IPS-15b (cell line): ENCODE data around the gene TWNK.

Experiments
- H3K27me3 ChIP-seq: one replicate; pipeline ENCODE4 v1.6.1; 2013; ENCODE audit warnings: low read length; ENCODE audit not compliant: control insufficient read depth, insufficient read depth
- H3K36me3 ChIP-seq: one replicate; pipeline ENCODE4 v1.6.1; 2013; ENCODE audit warnings: low read length; ENCODE audit not compliant: control insufficient read depth, insufficient read depth
- H3K4me1 ChIP-seq: one replicate; pipeline ENCODE4 v1.6.1; 2013; ENCODE audit warnings: mild to moderate bottlenecking, low read length; ENCODE audit not compliant: control insufficient read depth, insufficient read depth
- H3K4me3 ChIP-seq: one replicate; pipeline ENCODE4 v1.5.1; 2013; ENCODE audit warnings: low read depth, low read length
- H3K9ac ChIP-seq: one replicate; pipeline ENCODE4 v1.6.1; 2013; ENCODE audit warnings: low read depth, mild to moderate bottlenecking, low read length
- H3K9me3 ChIP-seq: one replicate; pipeline ENCODE4 v1.6.1; 2013; ENCODE audit warnings: mild to moderate bottlenecking, low read length; ENCODE audit not compliant: control insufficient read depth, insufficient read depth

The TWNK gene

DNA sequence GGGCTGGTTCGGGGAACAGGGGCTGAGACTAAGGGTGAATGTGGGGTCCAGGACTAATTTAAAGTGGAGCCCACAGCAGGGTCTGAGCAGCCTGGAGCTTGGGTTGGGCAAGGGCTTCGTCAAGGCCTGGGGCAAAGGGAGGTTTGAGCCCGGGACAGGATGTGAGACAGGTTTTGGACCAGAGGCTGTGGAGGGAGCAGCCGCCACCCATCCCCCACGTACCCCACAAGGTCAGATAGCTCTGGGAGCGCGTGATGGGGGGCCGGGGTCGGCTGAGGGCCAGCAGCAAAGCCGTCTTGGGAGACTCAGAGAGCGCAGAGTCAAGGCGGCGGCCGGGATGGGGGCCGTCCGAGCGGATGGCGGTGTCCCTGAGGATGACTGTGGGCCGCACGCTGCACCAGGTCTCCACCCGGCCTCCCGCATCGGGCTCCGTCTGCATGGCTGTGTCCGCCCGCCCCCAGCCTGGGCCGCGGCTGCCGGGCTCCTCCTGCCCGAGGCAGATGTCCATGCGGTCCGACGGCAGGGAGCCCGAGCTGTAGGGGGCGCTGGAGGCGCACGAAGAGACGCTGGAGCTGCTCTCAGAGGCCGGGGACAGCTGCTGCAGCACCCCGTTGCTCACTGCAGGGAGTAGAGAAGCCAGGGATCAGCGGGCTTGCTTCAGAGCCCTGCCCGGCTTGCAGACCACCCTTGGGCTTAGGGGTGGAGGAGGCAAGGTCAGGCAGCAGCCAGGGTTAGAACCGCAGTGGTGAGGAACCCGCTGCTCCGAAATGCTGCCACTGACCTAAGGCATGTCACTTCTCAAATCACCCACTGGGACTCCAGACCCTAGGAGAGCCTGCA is 31.5 kb downstream of the TWNK start:
- H3K9me3 ChIP-seq: no peaks in the 10 kb centered on the region
- peaks cover 55% of the 10 kb centered on the region for H3K27me3 ChIP-seq
- no peak overlapping the region for H3K9ac ChIP-seq
- peaks cover 2% of the 10 kb centered on the region for H3K36me3 ChIP-seq
- no peaks in the 10 kb centered on the region for H3K4me1 ChIP-seq
- peak overlapping the region; percentile 53 for H3K4me3 ChIP-seq

DNA sequence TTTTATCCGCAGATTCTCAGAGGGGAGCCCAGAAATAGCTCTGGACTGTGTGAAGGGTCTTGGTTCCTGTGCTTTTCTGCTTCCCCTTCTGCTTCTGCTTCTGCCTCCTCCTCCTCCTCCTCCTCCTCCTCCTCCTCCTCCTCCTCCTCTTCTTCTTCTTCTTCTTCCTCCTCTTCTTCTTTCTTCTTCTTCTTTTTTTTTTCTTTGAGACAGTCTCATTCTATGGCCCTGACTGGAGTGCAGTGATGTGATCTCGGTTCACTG is 32.0 kb downstream of the TWNK start:
- H3K4me3 ChIP-seq: no peak overlapping the region
- H3K4me1 ChIP-seq: no peaks in the 10 kb centered on the region
- H3K9ac ChIP-seq: no peak overlapping the region
- H3K36me3 ChIP-seq: peaks cover 2% of the 10 kb centered on the region
- no peaks in the 10 kb centered on the region for H3K9me3 ChIP-seq
- H3K27me3 ChIP-seq: peaks cover 55% of the 10 kb centered on the region

DNA sequence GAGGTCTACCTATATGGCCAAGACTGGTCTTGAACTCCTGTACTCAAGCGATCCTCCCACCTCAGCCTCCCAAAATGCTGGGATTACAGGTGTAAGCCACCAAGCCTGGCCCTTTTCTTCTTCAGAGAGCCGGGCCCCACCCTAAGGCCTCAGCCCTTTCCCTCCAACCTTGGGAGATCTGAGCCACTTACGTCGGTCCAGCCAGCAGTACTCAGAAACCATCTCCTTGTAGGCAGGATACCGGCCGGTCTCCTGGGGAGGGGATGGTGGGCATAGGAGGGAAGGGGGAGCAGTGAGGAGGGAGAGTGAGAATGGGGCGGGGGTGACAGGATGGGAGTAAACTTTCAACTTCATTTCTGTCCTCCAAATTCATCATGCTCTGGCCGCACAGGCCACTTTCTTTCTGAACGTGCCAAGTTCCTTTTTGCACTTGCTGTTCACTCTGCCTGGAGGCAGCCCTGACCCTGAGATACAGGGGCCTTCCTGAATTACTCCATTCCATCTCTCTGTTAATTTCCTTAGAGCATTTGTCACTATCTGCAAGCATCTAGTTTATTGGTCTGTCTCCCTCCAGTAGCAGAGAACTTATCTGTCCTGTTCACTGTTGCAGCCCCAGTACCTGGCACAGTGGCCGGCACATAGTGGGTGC is 33.2 kb downstream of the TWNK start:
- Histone ChIP-seq H3K4me1 (no peaks in the 10 kb centered on the region), H3K36me3 (peaks cover 2% of the 10 kb centered on the region), H3K9me3 (no peaks in the 10 kb centered on the region), H3K4me3 (no peak overlapping the region), H3K9ac (no peak overlapping the region), H3K27me3 (peaks cover 44% of the 10 kb centered on the region)

DNA sequence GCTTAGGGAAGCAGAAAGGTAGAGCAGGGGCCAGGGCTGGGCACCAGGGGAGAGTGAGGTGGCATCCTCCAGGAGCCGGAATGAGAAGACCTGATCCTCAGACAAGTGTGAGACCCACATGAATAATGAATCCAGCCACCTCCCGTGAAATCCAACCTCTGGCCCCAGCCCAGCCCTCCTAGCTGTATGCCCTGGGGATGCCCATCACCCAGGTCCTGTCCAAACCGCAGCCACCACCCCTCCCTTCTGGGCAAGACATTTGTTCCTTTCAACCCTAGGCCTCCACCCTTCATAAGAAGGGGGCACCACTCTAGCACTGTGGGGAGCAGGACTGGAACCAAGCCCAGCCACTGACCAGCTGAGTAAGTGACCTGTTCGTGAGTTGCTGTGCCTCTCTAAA is 33.9 kb downstream of the TWNK start:
- Histone ChIP-seq H3K9me3 (no peaks in the 10 kb centered on the region), H3K27me3 (peaks cover 40% of the 10 kb centered on the region), H3K4me1 (no peaks in the 10 kb centered on the region), H3K9ac (no peak overlapping the region), H3K4me3 (no peak overlapping the region), H3K36me3 (peaks cover 2% of the 10 kb centered on the region)

DNA sequence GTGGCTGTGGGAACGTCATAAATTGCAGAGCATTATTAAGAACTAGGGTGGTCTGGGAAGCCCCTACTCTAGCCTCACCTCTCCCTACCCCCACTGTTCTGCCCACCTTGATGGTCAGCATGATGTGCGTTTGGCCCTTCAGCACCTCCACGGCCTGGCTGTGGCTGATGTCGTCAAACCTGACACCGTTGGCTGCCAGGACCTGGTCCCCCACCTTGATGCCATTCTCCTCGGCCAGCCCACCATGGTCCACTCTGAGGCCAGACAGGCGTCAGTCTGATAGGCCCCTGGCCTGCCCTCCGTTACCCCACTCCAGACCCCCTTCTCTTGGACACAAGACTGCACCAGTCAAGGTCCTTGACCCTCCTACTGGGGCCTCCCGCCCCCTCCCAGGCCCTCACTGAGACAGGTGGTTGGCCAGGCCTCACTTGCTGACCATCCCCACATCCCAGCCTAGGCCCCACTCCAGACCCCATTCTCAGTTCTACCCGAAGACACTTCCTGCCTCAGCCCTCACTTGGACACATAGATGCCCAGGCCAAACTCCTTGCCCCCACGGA is 34.4 kb downstream of the TWNK start:
- Histone ChIP-seq H3K4me3 (no peak overlapping the region), H3K4me1 (no peaks in the 10 kb centered on the region)

DNA sequence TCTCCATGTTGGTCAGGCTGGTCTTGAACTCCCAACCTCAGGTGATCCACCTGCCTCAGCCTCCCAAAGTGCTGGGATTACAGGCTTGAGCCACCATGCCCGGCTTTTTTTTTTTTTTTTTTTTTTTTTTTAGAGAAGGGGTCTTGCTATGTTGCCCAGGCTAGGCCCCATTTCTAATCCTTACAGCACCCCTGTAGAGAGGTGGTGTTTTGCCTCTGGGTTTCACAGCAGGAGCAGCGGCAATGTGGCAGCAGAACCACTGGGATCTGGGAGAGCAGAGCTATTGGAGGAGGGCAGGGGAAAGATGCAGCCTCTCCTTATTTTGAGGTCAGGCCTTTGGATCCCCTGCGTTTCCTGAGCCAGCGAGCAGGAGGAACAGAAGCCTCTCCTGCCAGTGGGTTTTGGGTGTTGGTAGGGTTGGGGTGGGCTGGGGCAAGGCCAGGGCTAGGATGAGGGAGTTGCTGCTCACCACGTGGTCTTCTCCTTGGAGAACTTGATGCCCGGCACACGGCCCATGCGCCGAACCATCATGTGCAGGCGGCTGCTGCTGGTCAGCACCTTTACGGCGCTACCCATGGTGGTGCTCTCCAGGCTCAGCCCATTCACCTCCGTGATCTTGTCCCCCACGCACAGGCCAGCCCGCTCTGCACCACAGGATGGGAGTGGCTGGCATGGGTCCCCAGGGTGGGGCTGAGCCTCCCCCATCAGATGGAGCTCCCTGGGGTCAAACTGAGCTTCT is 35.8 kb downstream of the TWNK start:
- Histone ChIP-seq H3K4me3 (no peak overlapping the region), H3K4me1 (peaks cover 2% of the 10 kb centered on the region), H3K36me3 (peaks cover 2% of the 10 kb centered on the region)

More for the DNA sequence above, 34.4 kb downstream of the TWNK start:
- H3K27me3 ChIP-seq: peaks cover 35% of the 10 kb centered on the region
- no peak overlapping the region for H3K9ac ChIP-seq
- H3K36me3 ChIP-seq: peaks cover 2% of the 10 kb centered on the region
- H3K9me3 ChIP-seq: no peaks in the 10 kb centered on the region

GRCh38 chr10:101027106-101027720 is 39.9 kb downstream of the TWNK start:
- H3K4me3 ChIP-seq: no peak overlapping the region
- H3K36me3 ChIP-seq: no peaks in the 10 kb centered on the region
- no peaks in the 10 kb centered on the region for H3K9me3 ChIP-seq
- H3K4me1 ChIP-seq: peaks cover 11% of the 10 kb centered on the region
- H3K9ac ChIP-seq: no peak overlapping the region
- peaks cover 20% of the 10 kb centered on the region for H3K27me3 ChIP-seq

More for the DNA sequence above, 35.8 kb downstream of the TWNK start:
- Histone ChIP-seq H3K9ac (no peak overlapping the region), H3K9me3 (no peaks in the 10 kb centered on the region), H3K27me3 (peaks cover 24% of the 10 kb centered on the region)

DNA sequence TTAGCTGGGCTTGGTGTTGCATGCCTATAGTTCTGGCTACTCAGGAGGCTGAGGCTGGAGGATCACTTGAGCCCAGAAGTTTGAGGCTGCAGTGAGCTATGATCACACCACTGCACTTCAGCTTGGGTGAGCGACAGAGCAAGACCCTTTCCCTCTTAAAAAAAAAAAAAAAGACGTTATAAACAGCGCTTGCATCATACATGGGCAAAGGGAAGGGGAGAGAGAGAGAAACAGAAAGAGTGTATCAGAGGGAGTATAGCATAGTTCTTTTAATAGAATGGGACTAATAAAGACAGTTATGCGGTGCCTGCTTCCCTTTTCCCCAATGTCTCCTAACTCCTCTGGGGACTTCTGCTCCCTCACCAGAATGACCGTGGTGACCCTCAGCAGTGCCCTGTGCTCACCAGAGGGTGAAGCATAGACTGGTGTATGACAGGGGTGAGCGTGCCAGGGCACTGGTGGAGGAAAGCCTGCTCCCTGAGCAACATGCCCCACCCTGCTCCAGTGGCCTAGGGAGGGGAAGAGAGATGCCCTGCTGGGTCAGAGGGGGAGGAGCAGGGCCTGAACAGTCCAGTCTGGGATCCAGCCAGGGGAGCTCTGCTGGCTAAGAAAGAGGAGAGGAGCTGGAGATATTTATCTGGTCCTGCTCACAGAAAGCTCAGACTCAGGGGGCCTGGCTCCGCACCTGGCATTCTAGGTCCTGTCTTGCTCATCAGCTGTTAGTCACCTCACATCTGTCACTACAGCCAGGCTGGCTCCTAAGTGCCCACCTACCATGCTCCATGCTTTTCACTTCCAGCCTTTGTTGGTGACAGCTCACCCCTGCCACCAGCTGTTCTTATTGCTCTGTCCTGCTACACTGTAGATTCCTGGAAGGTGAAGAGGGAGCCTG is 41.3 kb downstream of the TWNK start:
- Histone ChIP-seq H3K4me3 (no peak overlapping the region), H3K9me3 (no peaks in the 10 kb centered on the region), H3K36me3 (no peaks in the 10 kb centered on the region), H3K9ac (no peak overlapping the region), H3K4me1 (peaks cover 16% of the 10 kb centered on the region), H3K27me3 (peaks cover 33% of the 10 kb centered on the region)

DNA sequence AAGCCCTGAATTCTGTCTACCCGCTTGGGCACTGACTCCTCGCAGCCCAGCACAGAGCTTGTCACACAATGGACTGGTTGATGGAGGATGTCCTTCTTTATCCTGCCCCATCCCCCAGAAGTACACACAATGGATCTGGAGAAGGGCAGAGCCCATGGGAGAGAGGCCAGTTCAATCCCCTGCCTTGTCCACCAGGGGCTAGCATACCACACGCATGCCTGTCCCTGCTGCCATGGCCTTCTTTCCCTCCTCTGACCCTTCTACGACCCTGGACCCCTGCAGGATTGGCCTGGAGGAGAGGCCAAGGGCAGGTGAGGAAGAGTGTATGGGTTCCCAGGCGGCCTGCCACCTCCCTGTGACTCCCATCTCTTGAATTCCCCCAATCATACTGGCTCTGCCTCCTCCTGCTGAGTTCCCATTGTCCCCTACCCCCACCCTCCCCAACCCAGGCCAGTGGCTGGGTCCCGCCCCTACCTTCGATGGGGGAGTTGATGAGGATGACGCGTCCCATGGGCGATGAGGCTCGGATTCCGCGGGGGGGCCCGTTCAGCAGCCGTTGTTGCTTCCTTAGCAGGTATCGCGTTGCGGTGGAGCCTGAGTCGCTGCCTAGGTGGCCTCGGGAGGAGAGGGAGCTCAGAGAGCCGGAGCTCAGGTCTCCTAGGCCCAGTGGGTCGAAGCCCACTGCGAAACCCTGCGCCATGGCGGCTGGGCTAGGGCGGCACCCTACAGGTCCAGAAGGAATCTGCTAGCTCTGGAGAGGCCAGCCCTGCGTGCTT is 42.4 kb downstream of the TWNK start:
- Histone ChIP-seq H3K4me3 (peak overlapping the region; percentile 41), H3K4me1 (peaks cover 16% of the 10 kb centered on the region), H3K36me3 (no peaks in the 10 kb centered on the region), H3K27me3 (peaks cover 39% of the 10 kb centered on the region), H3K9me3 (no peaks in the 10 kb centered on the region), H3K9ac (no peak overlapping the region)

GRCh38 chr10:101030496-101031127 is 43.3 kb downstream of the TWNK start:
- H3K4me1 ChIP-seq: peaks cover 16% of the 10 kb centered on the region
- no peaks in the 10 kb centered on the region for H3K9me3 ChIP-seq
- H3K4me3 ChIP-seq: peak overlapping the region; percentile 82
- no peaks in the 10 kb centered on the region for H3K36me3 ChIP-seq
- H3K27me3 ChIP-seq: peaks cover 42% of the 10 kb centered on the region
- H3K9ac ChIP-seq: no peak overlapping the region
